GM21825 (cell line): ENCODE data around the gene PKN3.

Experiments
- ATAC-seq: cut with Tn5 transposase; IDR thresholded peaks from one replicate; pipeline ENCODE4 v1.9.1; 2021; ENCODE audit warnings: mild to moderate bottlenecking, moderate library complexity; ENCODE audit not compliant: unreplicated experiment

Gene PKN3

DNA sequence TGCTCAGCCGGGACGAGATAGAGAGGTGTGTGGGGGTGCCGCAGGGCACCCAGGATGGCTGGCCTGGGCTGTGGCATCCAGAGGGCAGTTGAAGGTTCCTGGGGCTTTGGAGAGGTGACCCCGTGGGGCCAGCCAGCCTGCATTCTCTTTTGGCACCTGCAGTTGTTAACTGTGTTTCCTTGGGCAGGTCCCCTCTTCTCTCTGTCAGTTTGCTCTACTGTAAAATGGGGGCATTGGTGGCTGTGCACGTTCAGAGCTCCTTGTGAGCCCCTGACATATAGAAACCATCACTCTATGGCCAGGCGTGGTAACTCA lies 13.1 kb downstream of the PKN3 start:
- ATAC-seq, result no peak

DNA sequence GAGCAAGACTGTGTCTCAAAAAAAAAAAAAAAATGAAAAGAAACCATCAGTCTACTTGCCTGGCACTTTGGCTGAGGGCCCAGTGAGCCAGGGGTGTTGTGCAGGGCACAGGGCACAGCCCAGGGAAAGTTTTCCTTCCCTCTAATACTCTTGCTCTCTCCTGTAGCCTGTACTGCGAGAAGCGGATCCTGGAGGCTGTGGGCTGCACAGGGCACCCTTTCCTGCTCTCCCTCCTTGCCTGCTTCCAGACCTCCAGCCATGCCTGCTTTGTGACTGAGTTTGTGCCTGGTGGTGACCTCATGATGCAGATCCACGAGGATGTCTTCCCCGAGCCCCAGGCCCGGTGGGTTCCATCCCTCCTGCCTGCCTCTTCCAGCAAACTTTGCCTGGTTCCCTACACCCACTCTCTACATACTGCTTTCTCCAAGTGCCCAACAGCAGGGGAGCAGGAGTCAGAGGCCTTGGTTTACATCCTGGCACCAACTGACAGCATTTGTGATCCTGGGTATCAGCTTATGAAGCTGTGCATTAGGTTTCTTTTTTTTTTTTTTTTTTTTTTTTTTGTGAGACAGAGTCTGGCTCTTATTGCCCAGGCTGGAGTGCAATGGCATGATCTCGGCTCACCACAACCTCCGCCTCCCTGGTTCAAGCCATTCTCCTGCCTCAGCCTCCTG lies 14.4 kb downstream of the PKN3 start:
- no peak for ATAC-seq

DNA sequence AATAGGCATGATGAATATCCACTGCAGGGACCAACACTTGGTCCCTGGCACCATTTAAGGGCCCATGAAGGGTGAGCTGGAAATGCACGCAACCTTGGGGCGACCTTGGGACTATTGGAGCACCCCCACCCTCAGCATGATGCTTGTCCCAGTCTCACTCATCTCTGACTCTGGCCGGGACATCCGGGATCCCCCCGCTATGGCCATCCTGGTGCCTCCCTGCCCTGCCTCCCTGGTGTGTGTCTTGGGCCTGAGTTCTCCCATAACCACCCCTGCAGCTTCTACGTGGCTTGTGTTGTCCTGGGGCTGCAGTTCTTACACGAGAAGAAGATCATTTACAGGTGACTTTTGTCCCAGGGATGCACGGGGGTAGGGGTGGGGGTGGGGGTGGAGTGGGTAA lies 15.7 kb downstream of the PKN3 start:
- ATAC-seq, result no peak

DNA sequence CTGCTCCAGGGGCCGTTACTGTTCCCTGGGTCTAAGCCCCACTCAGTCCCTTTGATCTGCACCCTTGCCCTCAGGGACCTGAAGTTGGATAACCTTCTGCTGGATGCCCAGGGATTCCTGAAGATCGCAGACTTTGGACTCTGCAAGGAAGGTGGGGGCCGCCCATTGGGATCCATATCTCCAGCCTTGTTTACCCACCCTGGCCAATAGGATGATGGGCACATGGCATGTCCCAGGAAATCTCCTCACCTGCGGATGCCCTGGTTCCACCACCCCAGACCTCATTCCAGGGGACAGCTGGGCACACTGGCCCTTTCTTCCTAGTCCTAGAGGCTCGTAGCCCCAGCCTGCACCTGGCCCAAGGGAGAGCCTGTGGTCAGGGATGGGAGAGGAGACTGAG lies 16.2 kb downstream of the PKN3 start:
- ATAC-seq, result no peak

DNA sequence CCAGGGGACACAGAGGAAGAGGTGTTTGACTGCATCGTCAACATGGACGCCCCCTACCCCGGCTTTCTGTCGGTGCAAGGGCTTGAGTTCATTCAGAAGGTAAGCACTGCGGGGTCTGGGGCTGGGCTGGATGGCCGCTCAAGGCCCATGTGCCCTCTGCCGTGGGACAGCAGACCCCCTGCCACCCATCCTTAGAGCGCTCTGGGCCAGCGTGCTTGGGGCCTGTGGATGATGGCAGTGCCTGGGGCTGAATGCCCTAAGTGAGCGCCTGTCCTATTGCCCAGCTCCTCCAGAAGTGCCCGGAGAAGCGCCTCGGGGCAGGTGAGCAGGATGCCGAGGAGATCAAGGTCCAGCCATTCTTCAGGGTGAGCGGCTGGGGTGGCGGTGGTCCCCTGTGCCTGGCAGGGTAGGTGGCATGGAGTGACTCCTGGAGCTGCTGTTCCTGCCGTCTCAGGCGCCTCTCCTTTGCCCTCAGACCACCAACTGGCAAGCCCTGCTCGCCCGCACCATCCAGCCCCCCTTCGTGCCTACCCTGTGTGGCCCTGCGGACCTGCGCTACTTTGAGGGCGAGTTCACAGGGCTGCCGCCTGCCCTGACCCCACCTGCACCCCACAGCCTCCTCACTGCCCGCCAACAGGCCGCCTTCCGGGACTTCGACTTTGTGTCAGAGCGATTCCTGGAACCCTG lies 17.8 kb downstream of the PKN3 start:
- no peak for ATAC-seq

DNA sequence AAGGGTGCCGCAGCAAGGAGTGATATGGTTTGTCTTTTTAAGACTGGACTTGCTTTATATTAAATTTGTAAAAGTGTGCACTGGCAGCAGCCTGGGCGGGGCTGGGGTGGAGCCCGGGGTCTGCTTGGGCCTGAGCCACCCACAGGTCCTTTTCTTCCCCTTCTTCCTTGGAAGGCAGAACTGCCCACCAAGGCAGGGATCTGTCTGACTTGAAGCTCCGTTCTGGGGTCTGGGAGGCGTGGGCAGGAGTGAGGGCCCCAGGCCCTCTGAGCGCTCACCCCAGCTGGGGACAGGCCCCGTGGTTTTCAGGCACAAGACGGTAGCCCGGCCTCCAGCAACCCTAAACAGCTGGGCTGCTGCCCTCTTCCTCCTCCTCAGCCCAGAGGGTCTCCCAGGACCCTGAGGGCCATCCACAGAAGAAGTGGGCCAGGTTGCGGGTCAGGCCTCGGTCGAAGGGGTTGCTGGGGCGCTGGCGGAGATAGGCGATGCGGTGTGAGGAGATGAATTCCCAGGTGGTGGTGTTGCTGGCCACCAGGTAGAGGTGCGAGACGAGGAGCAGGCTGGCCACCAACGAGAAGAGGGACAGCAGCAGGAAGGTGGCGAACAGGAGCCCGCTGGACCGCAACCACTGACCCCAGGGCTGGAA lies 18.7 kb downstream of the PKN3 start:
- no peak for ATAC-seq

DNA sequence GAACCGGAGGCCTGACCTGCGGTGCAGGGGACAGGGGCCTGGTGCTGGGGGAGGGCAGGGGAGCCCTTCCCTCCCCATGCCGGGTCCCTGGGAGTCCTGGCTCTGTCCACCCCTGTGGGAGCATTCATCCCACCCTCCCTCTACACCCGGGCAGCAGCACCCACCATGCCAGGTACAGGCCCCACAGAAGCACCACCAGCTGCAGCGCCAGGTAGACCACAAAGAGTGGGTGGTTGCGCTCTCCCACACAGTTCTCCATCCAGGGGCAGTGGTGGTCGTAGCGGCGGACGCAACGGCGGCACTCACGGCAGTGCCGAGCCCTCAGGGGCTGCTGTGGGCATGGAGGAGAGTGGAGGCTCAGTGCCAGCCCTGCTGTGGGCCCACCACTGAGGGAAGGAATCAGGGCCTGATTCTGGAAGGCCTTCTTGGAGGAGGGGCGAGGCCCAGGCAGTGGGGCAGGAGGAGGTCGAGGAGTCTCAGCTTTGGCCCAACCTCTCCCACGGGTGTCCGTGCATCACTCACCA lies 19.2 kb downstream of the PKN3 start:
- no peak for ATAC-seq

DNA sequence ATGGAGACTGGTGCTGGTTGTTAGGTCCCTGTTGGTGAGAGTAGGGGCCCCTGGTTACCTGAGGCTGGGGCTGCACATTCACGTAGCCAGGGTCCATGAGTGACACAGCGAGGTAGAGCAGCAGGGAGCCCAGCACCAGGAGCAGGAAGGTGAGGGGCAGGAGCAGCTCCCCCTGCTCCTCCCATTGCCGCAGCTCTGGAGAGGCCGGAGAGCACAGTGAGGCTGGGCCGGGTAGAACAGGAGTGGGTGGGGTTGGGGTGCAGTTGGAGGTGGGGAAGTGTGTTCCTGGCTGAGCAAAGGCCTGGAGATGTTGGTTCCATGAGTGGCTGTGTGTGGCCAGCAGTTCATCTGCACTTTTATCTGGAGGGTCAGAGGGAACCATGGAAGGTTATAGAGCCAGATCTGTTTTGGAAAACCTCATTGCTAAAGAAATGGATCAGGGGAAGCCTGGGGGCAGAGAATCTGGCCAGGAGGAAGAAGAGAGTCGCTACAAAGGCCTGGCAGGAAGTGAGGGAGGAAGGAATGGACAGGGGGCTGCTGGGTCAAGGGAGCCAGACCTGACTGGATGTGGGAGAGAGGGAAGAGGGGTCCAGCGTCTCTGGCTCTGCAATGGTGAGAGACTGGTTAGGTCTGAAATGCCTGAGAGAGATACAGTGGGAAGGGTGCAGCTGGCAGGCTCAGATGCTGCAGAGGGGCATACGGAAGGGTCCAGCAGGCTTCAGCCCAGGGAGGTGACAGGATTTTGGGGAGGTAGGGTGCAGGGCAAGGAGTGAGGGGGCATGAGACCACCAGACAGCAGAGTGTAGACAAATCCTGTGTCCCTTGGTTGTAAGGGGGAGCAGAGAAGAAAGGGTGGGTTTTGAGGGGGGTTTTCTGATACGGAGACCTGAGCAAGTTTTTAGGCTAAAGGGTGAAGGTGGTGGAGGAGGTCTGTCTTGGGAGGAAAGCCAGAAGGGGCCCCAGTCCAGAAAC lies 20.4 kb downstream of the PKN3 start:
- ATAC-seq, result no peak

DNA sequence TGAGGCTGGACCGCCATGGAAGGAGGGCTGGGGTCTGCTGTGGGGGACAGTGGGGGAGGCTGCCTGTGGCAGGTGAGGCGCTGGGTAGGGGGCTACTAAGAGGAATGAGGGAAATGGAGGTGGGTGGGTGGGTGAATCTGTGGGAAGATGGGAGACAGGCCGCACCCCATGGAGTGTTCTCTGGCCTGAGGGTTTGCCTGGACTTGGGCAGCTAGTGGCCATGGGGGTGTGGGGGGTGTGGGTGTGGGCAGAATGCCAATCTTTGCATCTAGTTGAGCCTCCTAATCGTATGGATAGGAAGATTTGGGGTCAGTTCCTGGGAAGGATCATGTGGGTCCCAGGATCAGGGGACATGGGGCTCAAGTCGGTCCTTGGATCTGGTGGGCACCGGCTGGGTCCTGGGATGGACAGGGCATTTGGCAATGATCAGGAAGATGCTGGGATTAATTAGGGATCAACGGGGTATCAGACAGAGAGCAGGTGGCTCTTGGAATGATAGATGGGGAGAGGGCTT lies 21.1 kb downstream of the PKN3 start:
- ATAC-seq, result no peak

DNA sequence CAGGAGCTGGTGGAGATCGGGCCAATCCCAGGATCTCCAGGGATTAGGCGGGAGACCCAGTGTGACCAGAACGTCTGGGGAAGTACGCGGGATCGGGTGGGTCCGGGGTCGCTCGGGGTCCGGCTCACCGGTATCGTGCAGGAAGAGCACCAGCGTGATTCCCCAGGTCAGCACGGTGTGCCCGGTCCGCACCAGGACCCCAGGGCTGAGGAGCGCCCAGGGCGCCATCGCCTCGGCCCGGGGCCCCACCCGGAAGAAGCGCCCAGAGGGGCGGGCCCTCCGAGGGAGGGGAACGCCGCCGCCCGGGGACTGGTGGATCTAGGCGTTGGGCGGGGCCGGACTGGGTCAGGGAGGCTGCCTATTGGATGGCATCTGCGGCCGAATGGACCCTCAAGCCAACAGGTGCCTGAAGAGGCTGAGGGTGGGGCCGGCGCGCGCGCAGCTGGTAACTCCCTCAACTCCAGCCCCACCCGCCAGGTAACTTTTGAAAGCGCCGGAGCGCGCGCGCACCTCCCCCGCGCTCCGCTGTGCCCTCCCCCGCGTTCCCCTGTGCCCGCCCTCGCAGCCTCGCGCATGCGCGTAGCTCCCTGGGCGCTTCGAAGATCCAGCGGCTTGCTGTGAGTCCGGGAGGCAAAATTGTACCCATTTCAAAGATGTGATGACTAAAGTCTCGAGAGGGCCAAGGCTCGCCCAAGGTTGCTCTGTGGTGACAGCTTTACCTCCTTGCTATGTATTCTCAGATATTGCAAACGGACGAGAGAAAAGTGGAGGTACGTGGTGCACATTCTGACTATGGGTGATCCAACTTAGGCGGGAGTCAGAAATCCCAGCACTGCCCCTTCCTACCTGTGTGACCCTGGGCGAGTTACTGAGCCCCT lies 21.8 kb downstream of the PKN3 start, which contains the start of gene ZDHHC12:
Gene ZDHHC12, minus strand, starts transcription at position 262 of the 878 bp plus-strand sequence. Its CDS starts 34 bp downstream, at position 228.
- peak; percentile 89 for ATAC-seq

DNA sequence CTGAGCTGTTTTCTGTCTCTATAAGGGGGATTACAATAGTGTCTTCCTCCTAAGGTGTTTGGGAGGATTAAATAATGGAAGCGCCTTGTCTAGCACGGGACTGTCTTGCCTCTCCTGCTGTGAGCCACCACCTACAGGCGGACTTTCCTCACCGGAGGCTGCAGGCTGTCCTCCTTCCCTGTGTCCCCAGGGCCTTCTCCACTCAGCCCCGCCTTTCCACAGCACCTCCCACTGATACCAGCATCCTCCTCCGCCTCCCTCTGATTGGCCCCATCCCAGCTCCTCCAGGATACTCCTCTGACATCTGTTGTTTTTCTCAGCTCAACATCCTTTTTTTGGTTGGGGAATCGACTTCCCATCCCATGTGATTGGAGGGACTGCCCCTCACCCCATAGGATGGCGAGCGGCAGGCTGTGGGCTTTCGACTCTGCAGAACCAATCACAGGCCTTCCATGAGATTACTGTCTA lies 22.5 kb downstream of the PKN3 start:
- no peak for ATAC-seq

DNA sequence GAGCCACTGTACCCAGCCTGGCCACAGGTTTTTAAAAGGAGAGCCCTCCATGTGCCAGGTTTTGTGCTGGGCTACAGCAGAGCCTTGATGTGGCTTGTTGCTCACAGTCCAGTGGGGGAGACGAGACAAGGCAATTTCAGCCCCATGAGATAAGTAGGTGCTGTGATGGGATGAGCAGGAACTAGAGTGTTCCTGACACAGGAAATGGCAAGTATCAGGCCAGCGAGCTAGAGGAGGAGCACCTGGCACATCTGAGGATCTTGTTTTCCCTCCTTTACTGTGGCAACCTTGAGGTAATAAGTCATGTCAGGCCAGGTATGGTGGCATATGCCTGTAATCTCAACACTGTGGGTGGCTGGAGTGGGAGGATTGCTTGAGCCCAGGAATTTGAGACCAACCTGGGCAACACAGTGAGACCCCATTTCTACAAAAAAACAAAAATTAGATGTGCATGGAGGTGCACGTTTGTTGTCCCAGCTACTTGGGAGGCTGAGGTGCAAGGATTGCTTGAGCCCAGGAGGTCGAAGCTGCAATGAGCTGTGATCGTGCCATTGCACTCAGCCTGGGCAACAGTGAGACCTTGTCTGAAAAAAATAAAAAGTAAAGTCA lies 25.4 kb downstream of the PKN3 start:
- no peak for ATAC-seq

DNA sequence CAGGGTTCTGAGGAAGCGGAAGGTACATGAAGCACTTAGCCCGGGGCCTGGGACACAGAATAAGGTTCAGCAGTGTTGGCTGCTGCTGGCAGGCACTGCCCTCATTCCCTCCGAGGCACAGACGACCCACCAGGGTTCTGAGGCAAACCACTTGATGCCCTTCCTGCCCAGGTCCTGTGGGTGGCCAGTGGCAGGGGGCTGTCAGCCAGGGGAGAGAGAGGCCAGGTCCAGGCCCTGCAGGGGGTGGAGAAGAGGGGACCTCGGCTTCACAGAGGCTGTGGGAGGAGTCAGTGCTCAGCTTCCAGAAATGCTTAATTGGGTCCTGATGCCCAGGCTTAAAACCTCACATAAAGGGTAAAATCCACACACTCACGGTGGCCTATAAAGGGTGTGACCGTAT lies 26.0 kb downstream of the PKN3 start:
- no peak for ATAC-seq

DNA sequence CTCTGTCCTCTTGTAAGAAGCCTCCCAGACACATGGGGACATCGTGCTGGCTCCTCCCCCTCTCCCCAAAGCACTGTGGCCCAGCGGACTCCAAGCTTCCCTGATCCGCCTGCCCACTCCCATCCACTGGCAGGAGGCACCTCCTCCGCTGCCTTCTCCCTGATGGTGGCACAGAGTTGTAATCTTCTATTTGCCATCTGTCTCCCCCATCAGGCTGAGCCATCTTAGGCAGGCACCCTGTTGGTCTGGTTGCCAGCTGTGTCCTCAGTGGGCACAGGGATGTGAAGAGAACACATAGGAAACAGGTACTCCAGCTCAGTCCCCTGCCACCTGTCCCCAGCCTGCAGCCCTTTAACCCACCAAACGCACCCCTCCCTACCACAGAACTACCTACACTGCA lies 27.0 kb downstream of the PKN3 start:
- no peak for ATAC-seq

DNA sequence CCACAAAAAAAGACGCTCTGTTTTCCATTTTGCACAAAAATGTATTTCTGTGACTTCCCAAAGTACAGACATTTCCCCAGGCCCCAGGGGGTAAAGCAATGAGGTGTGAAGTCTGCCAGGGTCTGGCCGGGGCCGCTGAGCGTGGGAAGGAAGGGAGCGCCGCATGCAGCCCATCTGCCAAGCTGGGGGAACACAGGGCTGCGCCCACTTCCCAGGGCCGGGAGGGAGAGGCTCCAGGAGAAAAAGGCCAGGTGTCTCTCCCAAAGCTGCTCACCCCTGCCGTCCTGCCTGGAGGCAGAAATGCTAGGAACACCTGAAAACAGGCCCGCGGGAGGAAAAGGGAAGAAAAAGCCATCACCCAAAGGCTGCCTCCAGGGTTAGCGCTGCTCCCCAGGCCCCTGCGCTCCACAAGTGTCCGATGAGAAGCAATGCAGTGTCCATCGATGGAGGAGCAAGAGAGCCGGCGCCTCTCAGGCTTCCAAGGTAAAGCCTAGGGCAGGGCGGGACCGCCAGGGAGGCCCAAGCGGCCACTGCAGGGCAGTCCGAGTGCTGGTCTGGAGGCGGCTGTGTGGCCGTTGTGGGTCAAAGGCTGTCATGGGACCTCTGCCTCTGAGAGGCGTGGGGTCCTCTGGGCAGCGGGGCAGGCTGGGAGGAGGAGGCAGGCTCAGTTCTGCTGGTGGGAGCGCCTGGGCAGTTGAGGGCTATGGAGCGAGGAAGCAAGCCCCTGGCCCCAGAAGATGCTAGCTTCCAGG lies 27.6 kb downstream of the PKN3 start:
- no peak for ATAC-seq

DNA sequence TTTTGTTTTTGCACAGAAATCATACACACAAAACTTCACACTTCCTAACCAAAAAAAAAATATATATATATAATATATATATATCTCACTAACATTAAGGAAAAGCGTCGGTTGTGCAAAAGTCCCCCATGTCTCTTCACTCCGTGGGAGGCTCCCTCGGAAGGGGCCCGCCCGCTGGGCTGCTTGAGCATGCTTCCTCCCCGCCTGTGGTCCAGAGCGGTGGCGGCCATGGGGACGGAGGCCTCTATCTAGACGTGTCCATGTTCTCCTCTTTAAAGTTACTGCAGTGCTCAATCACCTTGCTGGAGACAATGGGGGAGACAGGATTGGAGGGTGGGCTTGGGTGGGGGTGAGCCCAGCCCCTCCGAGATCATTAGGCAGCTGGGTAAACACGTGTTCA lies 28.8 kb downstream of the PKN3 start:
- ATAC-seq, result no peak

DNA sequence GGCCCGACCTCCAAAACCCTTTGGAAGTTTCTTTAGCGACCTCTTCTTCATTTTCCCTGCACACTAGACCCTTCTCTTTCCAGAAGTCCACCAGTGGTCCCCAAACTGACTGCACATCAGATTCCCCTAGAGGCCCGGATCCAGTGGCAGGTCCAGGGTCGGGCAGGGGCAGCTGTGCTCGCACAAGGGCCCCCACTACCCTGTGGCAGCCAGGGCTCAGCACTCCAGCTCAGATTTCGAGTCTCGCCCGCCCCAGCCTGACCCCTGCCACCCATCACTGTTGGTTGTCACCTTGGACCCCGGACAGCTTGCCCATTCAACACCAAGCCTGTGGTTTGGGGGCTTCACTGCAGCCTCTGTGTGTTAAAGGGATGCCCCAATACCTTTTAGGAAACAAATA lies 29.4 kb downstream of the PKN3 start:
- no peak for ATAC-seq

DNA sequence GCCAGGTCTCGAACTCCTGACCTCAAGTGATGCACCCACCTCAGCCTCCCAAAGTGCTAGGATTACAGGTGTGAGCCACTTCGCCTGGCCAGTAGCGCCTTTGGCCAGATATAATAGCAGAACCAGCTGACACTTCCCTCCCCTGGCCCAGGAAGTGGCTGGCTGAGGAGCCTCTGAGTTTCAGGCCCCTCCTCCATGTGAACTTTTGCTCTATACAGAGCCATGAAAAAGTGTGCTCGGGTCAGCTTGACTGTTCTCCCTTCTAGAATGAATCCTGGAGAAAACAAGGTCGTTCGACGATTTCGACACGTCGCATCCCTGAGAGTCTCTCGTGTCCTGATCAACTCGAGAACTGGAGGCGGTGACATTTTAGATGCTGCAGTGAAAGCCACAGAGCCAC lies 30.3 kb downstream of the PKN3 start:
- no peak for ATAC-seq

DNA sequence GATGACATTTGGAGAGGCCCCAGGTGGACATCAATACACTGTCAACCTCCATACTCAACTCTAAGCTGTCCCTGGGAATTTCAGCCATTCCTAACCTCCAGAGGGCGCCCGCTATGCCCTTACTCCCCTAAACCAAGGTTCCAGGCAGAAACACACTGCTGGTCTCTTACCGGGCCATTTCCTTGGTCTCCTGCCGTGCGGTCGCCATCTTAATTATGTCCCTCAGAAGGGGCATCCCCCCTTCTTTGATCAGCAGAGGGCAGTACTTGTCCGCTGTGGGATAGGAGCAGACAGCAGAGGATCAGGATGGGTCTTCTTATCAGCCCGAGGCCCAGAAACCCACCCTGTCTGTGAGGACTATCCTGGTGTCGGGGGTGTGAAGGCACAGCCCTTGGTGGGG lies 31.0 kb downstream of the PKN3 start:
- ATAC-seq, result no peak
